Testis (tissue), 2 donors: Measurements from ENCODE around the gene SCYGR8.

Source experiments
- CTCF ChIP-seq, 3 experiments: fragments of 450-650 bp in 2 of 3; fragments of 200-600 bp in 1 of 3; sonication (generic) in 1 of 3; IDR thresholded peaks; one replicate each; pipeline ENCODE4 v1.5.1; 2016 to 2019; ENCODE audit warnings: antibody characterized with exemption in 3 of 3, mild to moderate bottlenecking in 2 of 3, moderate library complexity in 1 of 3
- POLR2A ChIP-seq: fragments of 450-650 bp; IDR thresholded peaks from one replicate; pipeline ENCODE4 v1.6.1; 2017; ENCODE audit warnings: antibody characterized with exemption, mild to moderate bottlenecking, moderate library complexity

GRCh38 chr2:227713291-227713690 lies 32.4 kb upstream of the SCYGR8 start:
- no peak for TF ChIP-seq POLR2A
- no peak for TF ChIP-seq CTCF (IDR thresholded peaks at IDR 0.05)
